ENCODE results near the gene LRRC1.

Gene LRRC1

GRCh38 chr6:53847796-53848314, 53.0 kb downstream of the LRRC1 start:
- TF ChIP-seq CTCF (conservative IDR thresholded peaks at IDR 0.05; ENCODE audit: low read length) = no peak
- DNase-seq (ENCODE audit: low read depth) = no peak
- H3K4me3 ChIP-seq (ENCODE audit: low read length) = no peak overlapping the region

- no peak for TF ChIP-seq CTCF (conservative IDR thresholded peaks at IDR 0.05; ENCODE audit: low read length)
- no peak overlapping the region for H3K4me3 ChIP-seq (ENCODE audit: low read length)
- DNase-seq (ENCODE audit: low read depth) = no peak
These were observed 55.7 kb downstream of the LRRC1 start for GRCh38 chr6:53850527-53850926.

GRCh38 chr6:53851561-53851960, 56.8 kb downstream of the LRRC1 start:
- TF ChIP-seq CTCF (conservative IDR thresholded peaks at IDR 0.05; ENCODE audit: low read length) = no peak
- H3K4me3 ChIP-seq (ENCODE audit: low read length) = no peak overlapping the region
- DNase-seq (ENCODE audit: low read depth) = no peak

- no peak for TF ChIP-seq CTCF (conservative IDR thresholded peaks at IDR 0.05; ENCODE audit: low read length)
- no peak for DNase-seq (ENCODE audit: low read depth)
These were observed 58.0 kb downstream of the LRRC1 start for GRCh38 chr6:53852805-53853204.

GRCh38 chr6:53854843-53855567, 60.2 kb downstream of the LRRC1 start:
- no peak for DNase-seq (ENCODE audit: low read depth)
- no peak for TF ChIP-seq CTCF (conservative IDR thresholded peaks at IDR 0.05; ENCODE audit: low read length)
- no peak overlapping the region for H3K4me3 ChIP-seq (ENCODE audit: low read length)

More at GRCh38 chr6:53852805-53853204, 58.0 kb downstream of the LRRC1 start:
- no peak overlapping the region for H3K4me3 ChIP-seq (ENCODE audit: low read length)

GRCh38 chr6:53855940-53856339, 61.1 kb downstream of the LRRC1 start:
- no peak overlapping the region for H3K4me3 ChIP-seq (ENCODE audit: low read length)
- TF ChIP-seq CTCF (conservative IDR thresholded peaks at IDR 0.05; ENCODE audit: low read length) = no peak
- DNase-seq (ENCODE audit: low read depth) = no peak

Data from AG10803 (cell line).